B cell (primary cell): Measurements from ENCODE around the gene PLK1. TPM values are rescaled to one million over a fixed set of nuclear protein-coding genes. Genes with fewer than 3 reads are reported as not detected.

Experiments used
- ATAC-seq: fragments of 200-7000 bp; cut with Tn5 transposase; one replicate; pipeline ENCODE4 v1.10.0; 2021; ENCODE audit warnings: low read depth, mild to moderate bottlenecking, moderate number of reproducible peaks, moderate library complexity
- CTCF ChIA-PET: fragments of 350-600 bp; sonication (Branson Sonifier 250); formaldehyde crosslinking; loops from one replicate; lab custom pipeline; 2021; ENCODE audit warnings: antibody characterized with exemption, inconsistent platforms; lab: Charles Lee
- POLR2A ChIA-PET: fragments of 350-600 bp; sonication (Branson Sonifier 250); formaldehyde crosslinking; loops from one replicate; lab custom pipeline; 2021; ENCODE audit warnings: antibody characterized with exemption; lab: Charles Lee
- DNase-seq: peaks from one replicate; pipeline ENCODE4 v3.0.0; 2013
- H2AFZ ChIP-seq: 2 replicates; pipeline ENCODE4 v1.6.1; 2012; ENCODE audit warnings: mild to moderate bottlenecking, low read depth, low read length; ENCODE audit not compliant: insufficient read depth, poor library complexity, severe bottlenecking
- H3K27ac ChIP-seq, 2 donors: 1 replicate in 1 of 2; 2 replicates in 1 of 2; pipeline ENCODE4 v1.5.1; 2012 to 2013; ENCODE audit warnings: low read length in 2 of 2, mild to moderate bottlenecking in 2 of 2, moderate library complexity in 1 of 2
- H3K27me3 ChIP-seq, 4 experiments: fragments of 200-600 bp in 1 of 4; sonication (generic) in 1 of 4; replicated peaks in 1 of 4; 1 replicate in 2 of 4; 2 replicates in 2 of 4; pipeline versions ENCODE4 v1.6.1 to v1.7.0; 2013 to 2016; ENCODE audit warnings: low read length in 3 of 4, mild to moderate bottlenecking in 2 of 4, mixed read lengths in 1 of 4, moderate library complexity in 1 of 4; ENCODE audit not compliant: insufficient read depth in 4 of 4, control insufficient read depth in 3 of 4; ENCODE audit errors: control extremely low read depth in 1 of 4
- H3K36me3 ChIP-seq, 2 experiments: replicated peaks in 1 of 2; 1 replicate in 1 of 2; 2 replicates in 1 of 2; pipeline versions ENCODE4 v1.6.1 to v1.7.1; 2013; ENCODE audit warnings: low read length in 1 of 2; ENCODE audit not compliant: insufficient read depth in 2 of 2, control insufficient read depth in 1 of 2; ENCODE audit errors: control extremely low read depth in 1 of 2, extremely low read depth in 1 of 2
- H3K4me1 ChIP-seq, 2 donors: fragments of 200-600 bp in 1 of 2; sonication (generic) in 1 of 2; 1 replicate in 1 of 2; 2 replicates in 1 of 2; pipeline versions ENCODE4 v1.5.1 to v1.6.1; 2013 to 2017; ENCODE audit warnings: low read length in 2 of 2; ENCODE audit not compliant: control insufficient read depth in 2 of 2, insufficient read depth in 2 of 2
- H3K4me2 ChIP-seq: replicated peaks from 2 replicates; pipeline ENCODE3; 2012; ENCODE audit warnings: mild to moderate bottlenecking, low read depth, low read length; ENCODE audit not compliant: poor library complexity, severe bottlenecking
- H3K4me3 ChIP-seq, 5 experiments: fragments of 200-600 bp in 1 of 5; sonication (generic) in 1 of 5; 1 replicate in 3 of 5; 2 replicates in 2 of 5; pipeline versions ENCODE4 v1.5.1 to v1.7.0; 2011 to 2016; ENCODE audit warnings: low read length in 4 of 5, mild to moderate bottlenecking in 4 of 5, low read depth in 2 of 5, control low read depth in 1 of 5, moderate library complexity in 1 of 5; ENCODE audit not compliant: insufficient read depth in 1 of 5; ENCODE audit errors: control extremely low read depth in 1 of 5, extremely low read depth in 1 of 5
- H3K79me2 ChIP-seq: fragments of 200-600 bp; sonication (generic); one replicate; pipeline ENCODE4 v1.6.0; 2016; ENCODE audit warnings: low read length; ENCODE audit not compliant: control insufficient read depth, insufficient read depth
- H3K9ac ChIP-seq: fragments of 200-600 bp; sonication (generic); 2 replicates; pipeline ENCODE4 v1.6.1; 2017; ENCODE audit warnings: mild to moderate bottlenecking, low read length, moderate library complexity
- H3K9me3 ChIP-seq, 3 donors: one replicate each; pipeline versions ENCODE4 v1.6.1 to v1.7.1; 2013; ENCODE audit warnings: low read length in 2 of 3; ENCODE audit not compliant: control insufficient read depth in 2 of 3, insufficient read depth in 1 of 3; ENCODE audit errors: control extremely low read depth in 1 of 3
- H4K20me1 ChIP-seq: 2 replicates; pipeline ENCODE4 v1.6.0; 2012; ENCODE audit warnings: mild to moderate bottlenecking, low read length; ENCODE audit not compliant: insufficient read depth, control insufficient read depth, poor library complexity, severe bottlenecking
- H3K27ac Mint-ChIP-seq: one replicate; pipeline ENCODE4 v1.8.0; 2021; ENCODE audit warnings: mixed read lengths
- H3K27me3 Mint-ChIP-seq: one replicate; pipeline ENCODE4 v1.8.0; 2021; ENCODE audit warnings: mixed read lengths
- H3K4me1 Mint-ChIP-seq: one replicate; pipeline ENCODE4 v1.8.0; 2021; ENCODE audit warnings: mixed read lengths
- H3K4me3 Mint-ChIP-seq: one replicate; pipeline ENCODE4 v1.8.0; 2021; ENCODE audit warnings: mixed read lengths
- H3K9me3 Mint-ChIP-seq: one replicate; pipeline ENCODE4 v1.8.0; 2022; ENCODE audit warnings: mixed read lengths; ENCODE audit not compliant: insufficient read depth
- CTCF ChIP-seq: fragments of 200-600 bp; IDR thresholded peaks from one replicate; pipeline ENCODE4 v1.8.0; 2022; ENCODE audit warnings: antibody characterized with exemption, mild to moderate bottlenecking
- EZH2 ChIP-seq: IDR thresholded peaks from 2 replicates; pipeline ENCODE4 v1.6.1; 2012; ENCODE audit warnings: borderline replicate concordance, low read depth, mild to moderate bottlenecking, moderate library complexity, low read length; ENCODE audit not compliant: insufficient read depth, poor library complexity, severe bottlenecking
- WGBS: methylation state at CpG from one replicate; pipeline ENCODE4 v1.1.5; 2013; ENCODE audit warnings: missing lambda C conversion rate; ENCODE audit not compliant: insufficient coverage; 5-methylcytosine and 5-hydroxymethylcytosine counted together
- intact Hi-C: fragments of 100-400 bp; cut with micrococcal nuclease; formaldehyde crosslinking; loops from one replicate; pipeline ENCODE4 v1.10.0; 2022
- polyA plus RNA-seq: library from polyadenylated mRNA; depleted of rRNA; stranded (reverse); fragments of >200 nt; gene quantifications from 2 replicates; pipeline ENCODE4 v1.2.3, GENCODE V29; 2012
- total RNA-seq, 2 donors: library from RNA; stranded (reverse); fragments of 120-200 nt in 1 of 2; gene quantifications; 1 replicate in 1 of 2; 2 replicates in 1 of 2; pipeline versions ENCODE4 v1.2.3 to v1.2.4, GENCODE V29; 2013 to 2022

The PLK1 gene
- total and polyA plus RNA-seq, 2 donors (not counting 1 experiment from before 2014, with no cell fraction given) = 2.7 to 3.5 TPM

- H3K4me3 ChIP-seq = no peak overlapping the region
- no peaks in the 10 kb centered on the region for H3K79me2 ChIP-seq
- ATAC-seq (peak; percentile 89), DNase-seq (peak; percentile 47)
- peaks cover 0 to 5% (median 0%) of the 10 kb centered on the region in 4 experiments for H3K27me3 ChIP-seq
- CTCF ChIA-PET = no interaction called here
- H3K9me3 ChIP-seq = peaks cover 0 to 6% (median 0%) of the 10 kb centered on the region in 3 donors
- Mint-ChIP-seq H3K27me3 (peaks cover 15% of the 10 kb centered on the region), H3K27ac (peak overlapping the region; percentile 37), H3K4me1 (peaks cover 15% of the 10 kb centered on the region), H3K4me3 (peak overlapping the region; percentile 29), H3K9me3 (peaks cover 3% of the 10 kb centered on the region)
- peaks cover 8 to 17% of the 10 kb centered on the region in 2 donors for H3K4me1 ChIP-seq
- H3K27ac ChIP-seq = no peak overlapping the region
- H3K36me3 ChIP-seq = no peaks in the 10 kb centered on the region
- H2AFZ ChIP-seq = peak overlapping the region; percentile 52
- H4K20me1 ChIP-seq = no peaks in the 10 kb centered on the region
- peak overlapping the region; percentile 23 for H3K9ac ChIP-seq
- WGBS = 70% methylated on average over 4 of the region's 4 CpGs
- peak overlapping the region; percentile 53 for H3K4me2 ChIP-seq
- POLR2A ChIA-PET = no interaction called here
- no peak for TF ChIP-seq CTCF
- TF ChIP-seq EZH2 = no peak
- intact Hi-C loops = no loop called here
Measured at GRCh38 chr16:23699100-23699499, 20.4 kb downstream of the PLK1 start.

- peaks cover 5 to 11% of the 10 kb centered on the region in 2 donors for H3K4me1 ChIP-seq
- H3K27me3 Mint-ChIP-seq = peaks cover 20% of the 10 kb centered on the region
- TF ChIP-seq EZH2 (no peak), CTCF (no peak)
- peaks cover 9% of the 10 kb centered on the region for H3K4me1 Mint-ChIP-seq
- no peak overlapping the region for H2AFZ ChIP-seq
- H3K4me3 ChIP-seq = no peak overlapping the region
- no peak overlapping the region for H3K27ac ChIP-seq
- DNase-seq (no peak), ATAC-seq (no peak)
- POLR2A ChIA-PET = interaction anchor here (0.6 kb wide), 1 partner anchor 53 kb away, joined by 3 read pairs; no protein-coding TSS in a partner anchor
- no peaks in the 10 kb centered on the region for H4K20me1 ChIP-seq
- no peak overlapping the region for H3K4me3 Mint-ChIP-seq
- intact Hi-C loops = no loop called here
- peaks cover 3% of the 10 kb centered on the region for H3K9me3 Mint-ChIP-seq
- H3K9ac ChIP-seq = no peak overlapping the region
- no peak overlapping the region for H3K27ac Mint-ChIP-seq
- no peak overlapping the region for H3K4me2 ChIP-seq
- H3K79me2 ChIP-seq = no peaks in the 10 kb centered on the region
- H3K36me3 ChIP-seq = no peaks in the 10 kb centered on the region
- H3K27me3 ChIP-seq = peaks cover 0 to 7% (median 0%) of the 10 kb centered on the region in 4 experiments
- peaks cover 0 to 6% (median 0%) of the 10 kb centered on the region in 3 donors for H3K9me3 ChIP-seq
- WGBS = 100% methylated on average over 1 of the region's 2 CpGs
- CTCF ChIA-PET = no interaction called here
Measured at GRCh38 chr16:23700093-23700492, 21.4 kb downstream of the PLK1 start.
